HUES48 (cell line): ENCODE results near the gene SPECC1.

Experiments
- H3K27ac ChIP-seq: one replicate; pipeline ENCODE4 v1.7.0; 2013; ENCODE audit warnings: low read depth, low read length, inconsistent platforms
- H3K27me3 ChIP-seq: 2 replicates; pipeline ENCODE4 v1.6.1; 2013; ENCODE audit warnings: mild to moderate bottlenecking, low read length; ENCODE audit not compliant: control insufficient read depth, insufficient read depth
- H3K36me3 ChIP-seq: 2 replicates; pipeline ENCODE4 v1.6.1; 2013; ENCODE audit warnings: low read length; ENCODE audit not compliant: control insufficient read depth, insufficient read depth
- H3K4me1 ChIP-seq: 2 replicates; pipeline ENCODE4 v1.6.1; 2013; ENCODE audit warnings: mild to moderate bottlenecking, low read length; ENCODE audit not compliant: control insufficient read depth, insufficient read depth
- H3K4me3 ChIP-seq: 2 replicates; pipeline ENCODE4 v1.5.1; 2013; ENCODE audit warnings: mild to moderate bottlenecking, low read depth, low read length
- H3K9ac ChIP-seq: 2 replicates; pipeline ENCODE4 v1.6.1; 2013; ENCODE audit warnings: mild to moderate bottlenecking, low read depth, low read length, moderate library complexity
- H3K9me3 ChIP-seq: 2 replicates; pipeline ENCODE4 v1.6.1; 2013; ENCODE audit warnings: low read length; ENCODE audit not compliant: control insufficient read depth, insufficient read depth

The SPECC1 gene

GRCh38 chr17:20279631-20280030, 270.5 kb downstream of the SPECC1 start:
- Histone ChIP-seq H3K27ac (no peak overlapping the region), H3K36me3 (peaks cover 29% of the 10 kb centered on the region; the same call in 1 of the 2 replicates)

GRCh38 chr17:20280051-20280450, 270.9 kb downstream of the SPECC1 start:
- no peak overlapping the region for H3K9ac ChIP-seq
- peaks cover 32% of the 10 kb centered on the region; the same call in 1 of the 2 replicates for H3K36me3 ChIP-seq
- no peak overlapping the region for H3K27ac ChIP-seq
- no peak overlapping the region for H3K4me3 ChIP-seq
- H3K4me1 ChIP-seq, result no peaks in the 10 kb centered on the region
- H3K27me3 ChIP-seq, result no peaks in the 10 kb centered on the region
- no peaks in the 10 kb centered on the region for H3K9me3 ChIP-seq

More at GRCh38 chr17:20279631-20280030, 270.5 kb downstream of the SPECC1 start:
- H3K4me3 ChIP-seq, result no peak overlapping the region
- H3K27me3 ChIP-seq, result no peaks in the 10 kb centered on the region
- H3K9ac ChIP-seq, result no peak overlapping the region
- no peaks in the 10 kb centered on the region for H3K4me1 ChIP-seq
- H3K9me3 ChIP-seq, result no peaks in the 10 kb centered on the region

GRCh38 chr17:20280851-20281250, 271.7 kb downstream of the SPECC1 start:
- H3K4me1 ChIP-seq, result no peaks in the 10 kb centered on the region
- H3K4me3 ChIP-seq, result no peak overlapping the region
- H3K9me3 ChIP-seq, result no peaks in the 10 kb centered on the region
- H3K27ac ChIP-seq, result no peak overlapping the region
- H3K27me3 ChIP-seq, result no peaks in the 10 kb centered on the region
- H3K9ac ChIP-seq, result no peak overlapping the region
- peaks cover 32% of the 10 kb centered on the region; the same call in 1 of the 2 replicates for H3K36me3 ChIP-seq

GRCh38 chr17:20281860-20282259, 272.7 kb downstream of the SPECC1 start:
- Histone ChIP-seq H3K9me3 (no peaks in the 10 kb centered on the region), H3K9ac (no peak overlapping the region), H3K27me3 (no peaks in the 10 kb centered on the region), H3K4me3 (no peak overlapping the region), H3K36me3 (peaks cover 36% of the 10 kb centered on the region; the same call in 1 of the 2 replicates), H3K4me1 (no peaks in the 10 kb centered on the region), H3K27ac (no peak overlapping the region)

- Histone ChIP-seq H3K36me3 (peaks cover 36% of the 10 kb centered on the region; the same call in 1 of the 2 replicates), H3K9me3 (no peaks in the 10 kb centered on the region), H3K4me3 (no peak overlapping the region), H3K27me3 (no peaks in the 10 kb centered on the region), H3K9ac (no peak overlapping the region), H3K4me1 (no peaks in the 10 kb centered on the region), H3K27ac (no peak overlapping the region)
Measured at GRCh38 chr17:20282526-20283308, 273.6 kb downstream of the SPECC1 start.

- Histone ChIP-seq H3K4me1 (no peaks in the 10 kb centered on the region), H3K4me3 (no peak overlapping the region), H3K27ac (no peak overlapping the region), H3K9ac (no peak overlapping the region), H3K9me3 (no peaks in the 10 kb centered on the region), H3K27me3 (no peaks in the 10 kb centered on the region), H3K36me3 (peaks cover 36% of the 10 kb centered on the region; the same call in 1 of the 2 replicates)
Measured at GRCh38 chr17:20284022-20284421, 274.9 kb downstream of the SPECC1 start.

GRCh38 chr17:20284570-20285295, 275.6 kb downstream of the SPECC1 start:
- Histone ChIP-seq H3K27ac (no peak overlapping the region), H3K36me3 (peaks cover 35% of the 10 kb centered on the region; the same call in 1 of the 2 replicates)

GRCh38 chr17:20289984-20290383, 280.8 kb downstream of the SPECC1 start:
- H3K27me3 ChIP-seq, result no peaks in the 10 kb centered on the region
- H3K9ac ChIP-seq, result no peak overlapping the region
- H3K4me3 ChIP-seq, result no peak overlapping the region
- H3K9me3 ChIP-seq, result no peaks in the 10 kb centered on the region
- no peak overlapping the region for H3K27ac ChIP-seq
- H3K36me3 ChIP-seq, result 0 out of 2 replicates have a peak, but pooled peaks cover 4% of the 10 kb centered on the region
- H3K4me1 ChIP-seq, result no peaks in the 10 kb centered on the region

More at GRCh38 chr17:20284570-20285295, 275.6 kb downstream of the SPECC1 start:
- Histone ChIP-seq H3K27me3 (no peaks in the 10 kb centered on the region), H3K4me1 (no peaks in the 10 kb centered on the region), H3K9me3 (no peaks in the 10 kb centered on the region), H3K9ac (no peak overlapping the region), H3K4me3 (no peak overlapping the region)

- H3K27me3 ChIP-seq, result no peaks in the 10 kb centered on the region
- H3K4me3 ChIP-seq, result no peak overlapping the region
- H3K9ac ChIP-seq, result no peak overlapping the region
- no peaks in the 10 kb centered on the region for H3K4me1 ChIP-seq
- no peaks in the 10 kb centered on the region for H3K9me3 ChIP-seq
- no peak overlapping the region for H3K27ac ChIP-seq
- H3K36me3 ChIP-seq, result peaks cover 2% of the 10 kb centered on the region; the same call in 1 of the 2 replicates
Measured at GRCh38 chr17:20291853-20292252, 282.7 kb downstream of the SPECC1 start.

- H3K27me3 ChIP-seq, result no peaks in the 10 kb centered on the region
Measured at GRCh38 chr17:20293501-20293900, 284.3 kb downstream of the SPECC1 start.

GRCh38 chr17:20294120-20294519, 285.0 kb downstream of the SPECC1 start:
- Histone ChIP-seq H3K4me3 (no peak overlapping the region), H3K9me3 (no peaks in the 10 kb centered on the region)

More at GRCh38 chr17:20293501-20293900, 284.3 kb downstream of the SPECC1 start:
- Histone ChIP-seq H3K27ac (no peak overlapping the region), H3K4me3 (no peak overlapping the region), H3K4me1 (no peaks in the 10 kb centered on the region), H3K9ac (no peak overlapping the region), H3K9me3 (no peaks in the 10 kb centered on the region), H3K36me3 (peaks cover 12% of the 10 kb centered on the region)

More at GRCh38 chr17:20294120-20294519, 285.0 kb downstream of the SPECC1 start:
- Histone ChIP-seq H3K27me3 (no peaks in the 10 kb centered on the region), H3K9ac (no peak overlapping the region), H3K27ac (no peak overlapping the region), H3K36me3 (peaks cover 12% of the 10 kb centered on the region), H3K4me1 (no peaks in the 10 kb centered on the region)
